Epidermal melanocyte (primary cell): ENCODE data around the gene HLA-F.
A peak's percentile ranks its signal among the peaks of the same experiment; 100 is the strongest.

Experiments used
- DNase-seq: peaks from one replicate; pipeline ENCODE4 v3.0.0; 2011; ENCODE audit warnings: low spot score; ENCODE audit not compliant: insufficient read length

Gene HLA-F

GRCh38 chr6:29723262-29723665 is at the start of gene HLA-F:
HLA-F (plus strand) TSS chr6:29723434; CDS start chr6:29723464, 30 bp downstream.
- DNase-seq, result peak; percentile 78

DNA sequence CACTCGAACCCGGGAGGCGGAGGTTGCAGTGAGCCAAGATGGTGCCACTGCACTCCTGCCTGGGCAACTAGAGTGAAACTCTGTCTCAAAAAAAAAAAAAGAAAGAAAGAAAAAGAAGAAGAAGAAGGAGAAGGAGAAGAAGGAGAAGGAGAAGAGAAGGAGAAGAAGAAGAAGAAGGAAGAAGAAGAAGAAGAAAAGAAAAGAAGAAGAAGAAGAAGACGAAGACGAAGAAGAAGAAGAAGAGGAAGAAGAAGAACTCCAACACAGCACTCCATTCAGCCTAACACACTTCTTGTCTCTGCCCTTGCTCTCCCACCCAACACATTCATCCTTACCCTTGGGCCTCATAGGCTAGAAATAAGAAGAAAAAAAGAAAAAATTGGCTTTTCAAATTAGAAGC is 49.2 kb upstream of the HLA-F start:
- no peak for DNase-seq

- DNase-seq, result no peak
These were observed 47.7 kb upstream of the HLA-F start for GRCh38 chr6:29675561-29675960.

GRCh38 chr6:29676981-29677601 is 46.1 kb upstream of the HLA-F start:
- no peak for DNase-seq

DNA sequence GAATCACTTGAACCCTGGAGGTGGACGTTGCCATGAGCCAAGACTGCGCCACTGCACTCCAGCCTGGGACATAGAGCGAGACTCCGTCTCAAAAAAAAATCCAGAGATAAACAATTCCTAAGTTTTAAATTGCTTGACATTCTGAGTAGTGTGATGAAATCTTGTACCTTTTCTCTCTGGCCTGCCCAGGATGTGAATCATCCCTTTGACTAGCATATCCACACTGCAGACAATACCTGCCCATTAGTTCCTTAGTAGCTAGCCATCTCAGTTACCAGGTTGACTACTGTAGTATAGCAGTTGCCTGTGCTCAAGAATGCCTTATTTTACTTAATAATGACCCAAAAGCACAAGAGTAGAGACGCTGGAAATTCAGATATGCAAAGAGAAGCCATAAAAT is 45.1 kb upstream of the HLA-F start:
- no peak for DNase-seq

DNA sequence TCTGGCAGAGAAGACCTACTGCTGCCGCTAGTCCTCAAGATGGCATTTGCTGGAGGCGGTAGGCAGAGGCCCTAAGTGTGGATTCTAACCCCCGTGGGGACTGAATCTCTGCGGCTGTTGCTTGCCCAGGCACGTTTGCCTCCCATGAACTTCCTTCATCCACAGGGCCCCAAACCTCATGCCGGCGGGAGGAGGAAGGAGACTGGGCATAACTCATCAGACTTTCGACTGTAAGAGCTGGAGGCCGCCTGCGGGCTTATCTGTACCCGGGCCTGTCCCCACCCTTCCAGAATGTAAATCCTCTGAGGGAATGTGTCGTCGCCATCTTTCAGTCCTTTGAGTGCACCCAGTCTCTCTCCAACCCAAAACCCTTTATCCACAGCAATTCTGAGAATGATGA is 43.3 kb upstream of the HLA-F start:
- no peak for DNase-seq

GRCh38 chr6:29680416-29680815 is 42.8 kb upstream of the HLA-F start:
- no peak for DNase-seq

- no peak for DNase-seq
These were observed 42.3 kb upstream of the HLA-F start, which contains the start of gene ZFP57 for GRCh38 chr6:29680904-29681303. ZFP57 (minus strand) TSS chr6:29681152; CDS start chr6:29677003, 4,149 bp downstream.

DNA sequence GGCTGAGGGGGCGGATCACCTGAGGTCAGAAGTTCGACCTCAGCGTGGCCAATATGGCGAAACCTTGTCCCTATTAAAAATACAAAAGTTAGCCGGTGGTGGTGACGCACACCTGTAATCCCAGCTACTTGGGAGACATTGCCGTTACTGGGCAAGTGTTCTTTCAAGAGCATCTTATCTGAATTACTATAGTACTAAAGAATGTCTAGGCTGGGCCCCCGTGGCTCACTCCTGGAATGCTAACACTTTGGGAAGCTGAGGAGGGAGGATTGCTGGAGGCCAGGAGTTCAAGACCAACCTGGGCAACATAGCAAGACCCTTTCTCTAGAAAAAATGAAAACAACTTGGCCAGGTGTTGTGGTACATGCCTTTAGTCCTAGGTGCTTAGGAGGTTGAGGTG is 41.4 kb upstream of the HLA-F start:
- no peak for DNase-seq

- DNase-seq, result no peak
These were observed 37.4 kb upstream of the HLA-F start for GRCh38 chr6:29685718-29686326.

DNA sequence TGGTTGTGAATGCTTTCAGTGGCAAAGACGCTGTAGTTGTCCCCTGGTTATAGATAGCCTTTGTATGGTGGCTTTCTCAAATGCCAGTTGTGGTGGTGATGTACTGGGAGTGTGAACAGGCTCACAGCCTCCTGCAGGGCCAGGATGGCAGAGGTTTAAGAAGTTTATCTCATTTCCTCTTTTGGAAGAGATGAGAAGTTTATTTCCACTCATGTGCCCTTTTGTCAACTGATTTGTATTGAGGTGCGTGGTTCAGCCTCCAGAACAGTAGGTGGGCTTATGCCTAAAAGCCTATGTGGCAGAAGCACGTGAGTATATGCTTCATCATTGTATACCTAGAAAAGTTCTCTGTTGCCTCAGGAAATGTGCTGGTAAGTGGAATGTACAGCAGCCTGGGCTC is 28.6 kb upstream of the HLA-F start:
- no peak for DNase-seq

GRCh38 chr6:29696147-29697125 is 26.8 kb upstream of the HLA-F start:
- no peak for DNase-seq

- no peak for DNase-seq
These were observed 20.6 kb upstream of the HLA-F start for GRCh38 chr6:29702519-29703103.

- peak; percentile 58 for DNase-seq
These were observed 17.6 kb upstream of the HLA-F start for GRCh38 chr6:29705389-29706231.

GRCh38 chr6:29708432-29709179 is 14.6 kb upstream of the HLA-F start:
- no peak for DNase-seq

DNA sequence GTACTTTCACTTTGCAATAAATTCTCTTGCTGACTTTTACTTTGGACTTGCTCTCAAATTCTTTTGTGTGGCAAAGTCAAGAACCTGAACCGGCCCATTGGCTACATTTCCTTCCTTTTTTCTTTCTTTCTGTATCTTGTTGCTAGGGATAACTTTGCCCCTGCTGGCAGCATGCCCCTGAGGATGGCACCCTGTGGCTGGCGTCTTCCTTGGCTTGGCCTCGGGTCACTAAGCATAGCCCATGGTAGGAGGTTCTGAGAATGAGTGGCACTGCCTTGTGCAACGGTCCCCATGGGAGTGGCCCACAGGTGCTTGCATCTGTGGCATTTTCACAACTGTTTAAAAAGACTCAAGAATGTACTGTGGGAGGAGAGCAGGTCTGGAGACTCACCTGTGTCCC is 14.0 kb upstream of the HLA-F start:
- no peak for DNase-seq

- no peak for DNase-seq
These were observed 12.8 kb upstream of the HLA-F start for GRCh38 chr6:29710281-29710941.

DNA sequence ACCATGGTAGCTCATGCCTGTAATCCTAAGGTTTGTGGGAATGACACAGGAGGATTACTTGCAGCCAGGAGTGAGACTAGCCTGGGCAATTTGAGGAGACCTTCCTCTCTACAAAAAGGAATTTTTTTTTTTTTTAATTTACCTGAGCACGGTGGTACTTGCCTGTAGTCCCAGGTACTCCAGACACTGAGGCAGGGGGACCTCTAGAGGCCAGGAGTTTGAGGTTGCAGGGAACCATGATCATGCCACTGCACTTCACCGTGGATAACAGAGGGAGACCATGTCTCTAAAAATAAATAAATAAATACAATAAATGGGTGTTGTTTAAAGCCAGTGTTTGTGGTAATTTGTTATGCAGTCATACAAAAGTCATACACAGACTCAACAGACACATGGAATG is 2.4 kb upstream of the HLA-F start:
- no peak for DNase-seq
